RWPE2 (cell line): ENCODE results near the gene TNFSF12.
"Not testable (repeated sequence)": the region's sequence is repeated elsewhere in the genome, so short reads cannot be mapped to it uniquely, and the experiment has no call there.

Source experiments
- ATAC-seq: fragments of 200-7000 bp; cut with Tn5 transposase; 3 replicates; pipeline ENCODE4 v1.9.1; 2021; ENCODE audit warnings: low read depth
- DNase-seq: peaks from one replicate; pipeline ENCODE4 v3.0.0-alpha.2; 2020; ENCODE audit warnings: low spot score
- H3K27ac ChIP-seq: fragments of 450-650 bp; 2 replicates; pipeline ENCODE4 v1.5.1; 2017; ENCODE audit warnings: mild to moderate bottlenecking; ENCODE audit not compliant: poor library complexity, severe bottlenecking
- H3K27me3 ChIP-seq: fragments of 250-450 bp; sonication (Bioruptor Pico); 2 replicates; pipeline ENCODE4 v1.5.1; 2021; ENCODE audit warnings: mild to moderate bottlenecking, moderate library complexity; ENCODE audit not compliant: insufficient read depth, poor library complexity, severe bottlenecking
- H3K36me3 ChIP-seq: fragments of 250-450 bp; sonication (Bioruptor Pico); 2 replicates; pipeline ENCODE4 v1.5.1; 2020; ENCODE audit warnings: low read depth, mild to moderate bottlenecking, moderate library complexity
- H3K4me1 ChIP-seq: fragments of 250-450 bp; sonication (Bioruptor Pico); 2 replicates; pipeline ENCODE4 v1.5.1; 2021; ENCODE audit warnings: mild to moderate bottlenecking, moderate library complexity; ENCODE audit not compliant: insufficient read depth, poor library complexity, severe bottlenecking
- H3K4me3 ChIP-seq: fragments of 250-450 bp; sonication (Bioruptor Pico); 2 replicates; pipeline ENCODE4 v1.5.1; 2021; ENCODE audit warnings: mild to moderate bottlenecking, moderate library complexity; ENCODE audit not compliant: severe bottlenecking
- H3K9me3 ChIP-seq: fragments of 250-450 bp; sonication (Bioruptor Pico); 2 replicates; pipeline ENCODE4 v1.5.1; 2021; ENCODE audit warnings: mild to moderate bottlenecking, moderate library complexity; ENCODE audit not compliant: severe bottlenecking
- CTCF ChIP-seq: fragments of 450-650 bp; IDR thresholded peaks from one replicate; pipeline ENCODE4 v1.5.1; 2017; ENCODE audit warnings: mild to moderate bottlenecking, moderate library complexity; ENCODE audit not compliant: poor library complexity, severe bottlenecking

TNFSF12 gene

GRCh38 chr17:7593296-7593695, 44.4 kb downstream of the TNFSF12 start:
- no peak overlapping the region for H3K27ac ChIP-seq
- H3K36me3 ChIP-seq = peaks cover 73% of the 10 kb centered on the region
- ATAC-seq = no peak

GRCh38 chr17:7597561-7597960, 48.7 kb downstream of the TNFSF12 start:
- not testable (repeated sequence) for H3K27me3 ChIP-seq, ATAC-seq, H3K9me3 ChIP-seq, DNase-seq, H3K4me3 ChIP-seq, H3K4me1 ChIP-seq, H3K27ac ChIP-seq
- peaks cover 98% of the 10 kb centered on the region for H3K36me3 ChIP-seq

More at GRCh38 chr17:7593296-7593695, 44.4 kb downstream of the TNFSF12 start:
- H3K9me3 ChIP-seq = no peaks in the 10 kb centered on the region
- H3K4me1 ChIP-seq = peaks cover 12% of the 10 kb centered on the region
- no peak for TF ChIP-seq CTCF
- H3K4me3 ChIP-seq = no peak overlapping the region
- no peaks in the 10 kb centered on the region for H3K27me3 ChIP-seq
- DNase-seq = no peak

GRCh38 chr17:7606280-7606679, 57.4 kb downstream of the TNFSF12 start:
- DNase-seq (no peak), ATAC-seq (no peak)
- Histone ChIP-seq H3K36me3 (peaks cover 81% of the 10 kb centered on the region), H3K27me3 (no peaks in the 10 kb centered on the region), H3K4me3 (no peak overlapping the region), H3K9me3 (no peaks in the 10 kb centered on the region), H3K4me1 (no peaks in the 10 kb centered on the region), H3K27ac (no peak overlapping the region)
- no peak for TF ChIP-seq CTCF
